Panc1 (cell line): ENCODE data around the gene SERINC3.

Source experiments
- CTCF ChIP-seq: fragments of 450-650 bp; IDR thresholded peaks from 2 replicates; pipeline ENCODE4 v1.5.1; 2017; ENCODE audit warnings: mild to moderate bottlenecking
- REST ChIP-seq, 2 experiments: IDR thresholded peaks; 2 replicates each; pipeline ENCODE4 v1.6.1; 2011 to 2012; ENCODE audit warnings: low read depth in 2 of 2, control low read depth in 1 of 2, low read length in 1 of 2, mild to moderate bottlenecking in 1 of 2, moderate library complexity in 1 of 2; ENCODE audit not compliant: insufficient read depth in 1 of 2

GRCh38 chr20:44532259-44532980 is 10.6 kb upstream of the SERINC3 start:
- TF ChIP-seq CTCF (no peak), REST (IDR thresholded peaks at IDR 0.05; ENCODE audit: insufficient read depth in 1 of 2, low read depth in 2 of 2, low read length in 1 of 2) (no peak)
